PC-9 (cell line): ENCODE results near the gene CDIP1.

Source experiments
- EZH2 ChIP-seq: fragments of 200-600 bp; sonication (generic); IDR thresholded peaks from 2 replicates; pipeline ENCODE4 v1.8.0; 2017; ENCODE audit warnings: antibody characterized with exemption, low read depth
- TF ChIP-seq, protein P1 (sequence below): fragments of 200-600 bp; sonication (generic); conservative IDR thresholded peaks from 2 replicates; pipeline ENCODE4 v1.6.1; 2017; ENCODE audit warnings: mixed run types, antibody characterized with exemption, mild to moderate bottlenecking, moderate library complexity

GRCh38 chr16:4533490-4533889, 5.1 kb downstream of the CDIP1 start:
- TF ChIP-seq, protein P1, sequence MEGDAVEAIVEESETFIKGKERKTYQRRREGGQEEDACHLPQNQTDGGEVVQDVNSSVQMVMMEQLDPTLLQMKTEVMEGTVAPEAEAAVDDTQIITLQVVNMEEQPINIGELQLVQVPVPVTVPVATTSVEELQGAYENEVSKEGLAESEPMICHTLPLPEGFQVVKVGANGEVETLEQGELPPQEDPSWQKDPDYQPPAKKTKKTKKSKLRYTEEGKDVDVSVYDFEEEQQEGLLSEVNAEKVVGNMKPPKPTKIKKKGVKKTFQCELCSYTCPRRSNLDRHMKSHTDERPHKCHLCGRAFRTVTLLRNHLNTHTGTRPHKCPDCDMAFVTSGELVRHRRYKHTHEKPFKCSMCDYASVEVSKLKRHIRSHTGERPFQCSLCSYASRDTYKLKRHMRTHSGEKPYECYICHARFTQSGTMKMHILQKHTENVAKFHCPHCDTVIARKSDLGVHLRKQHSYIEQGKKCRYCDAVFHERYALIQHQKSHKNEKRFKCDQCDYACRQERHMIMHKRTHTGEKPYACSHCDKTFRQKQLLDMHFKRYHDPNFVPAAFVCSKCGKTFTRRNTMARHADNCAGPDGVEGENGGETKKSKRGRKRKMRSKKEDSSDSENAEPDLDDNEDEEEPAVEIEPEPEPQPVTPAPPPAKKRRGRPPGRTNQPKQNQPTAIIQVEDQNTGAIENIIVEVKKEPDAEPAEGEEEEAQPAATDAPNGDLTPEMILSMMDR: no peak
- no peak for TF ChIP-seq EZH2
